Fibroblast of gingiva (primary cell): Measurements from ENCODE around the gene SORBS2.
"Not testable (repeated sequence)": the region's sequence is repeated elsewhere in the genome, so short reads cannot be mapped to it uniquely, and the experiment has no call there.

Experiments used
- DNase-seq: peaks from one replicate; pipeline ENCODE4 v3.0.0-alpha.2; 2011; ENCODE audit warnings: low read depth

SORBS2 gene, protein sequence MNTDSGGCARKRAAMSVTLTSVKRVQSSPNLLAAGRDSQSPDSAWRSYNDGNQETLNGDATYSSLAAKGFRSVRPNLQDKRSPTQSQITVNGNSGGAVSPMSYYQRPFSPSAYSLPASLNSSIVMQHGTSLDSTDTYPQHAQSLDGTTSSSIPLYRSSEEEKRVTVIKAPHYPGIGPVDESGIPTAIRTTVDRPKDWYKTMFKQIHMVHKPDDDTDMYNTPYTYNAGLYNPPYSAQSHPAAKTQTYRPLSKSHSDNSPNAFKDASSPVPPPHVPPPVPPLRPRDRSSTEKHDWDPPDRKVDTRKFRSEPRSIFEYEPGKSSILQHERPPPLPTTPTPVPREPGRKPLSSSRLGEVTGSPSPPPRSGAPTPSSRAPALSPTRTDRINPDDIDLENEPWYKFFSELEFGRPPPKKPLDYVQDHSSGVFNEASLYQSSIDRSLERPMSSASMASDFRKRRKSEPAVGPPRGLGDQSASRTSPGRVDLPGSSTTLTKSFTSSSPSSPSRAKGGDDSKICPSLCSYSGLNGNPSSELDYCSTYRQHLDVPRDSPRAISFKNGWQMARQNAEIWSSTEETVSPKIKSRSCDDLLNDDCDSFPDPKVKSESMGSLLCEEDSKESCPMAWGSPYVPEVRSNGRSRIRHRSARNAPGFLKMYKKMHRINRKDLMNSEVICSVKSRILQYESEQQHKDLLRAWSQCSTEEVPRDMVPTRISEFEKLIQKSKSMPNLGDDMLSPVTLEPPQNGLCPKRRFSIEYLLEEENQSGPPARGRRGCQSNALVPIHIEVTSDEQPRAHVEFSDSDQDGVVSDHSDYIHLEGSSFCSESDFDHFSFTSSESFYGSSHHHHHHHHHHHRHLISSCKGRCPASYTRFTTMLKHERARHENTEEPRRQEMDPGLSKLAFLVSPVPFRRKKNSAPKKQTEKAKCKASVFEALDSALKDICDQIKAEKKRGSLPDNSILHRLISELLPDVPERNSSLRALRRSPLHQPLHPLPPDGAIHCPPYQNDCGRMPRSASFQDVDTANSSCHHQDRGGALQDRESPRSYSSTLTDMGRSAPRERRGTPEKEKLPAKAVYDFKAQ (N-terminal part only)

DNA sequence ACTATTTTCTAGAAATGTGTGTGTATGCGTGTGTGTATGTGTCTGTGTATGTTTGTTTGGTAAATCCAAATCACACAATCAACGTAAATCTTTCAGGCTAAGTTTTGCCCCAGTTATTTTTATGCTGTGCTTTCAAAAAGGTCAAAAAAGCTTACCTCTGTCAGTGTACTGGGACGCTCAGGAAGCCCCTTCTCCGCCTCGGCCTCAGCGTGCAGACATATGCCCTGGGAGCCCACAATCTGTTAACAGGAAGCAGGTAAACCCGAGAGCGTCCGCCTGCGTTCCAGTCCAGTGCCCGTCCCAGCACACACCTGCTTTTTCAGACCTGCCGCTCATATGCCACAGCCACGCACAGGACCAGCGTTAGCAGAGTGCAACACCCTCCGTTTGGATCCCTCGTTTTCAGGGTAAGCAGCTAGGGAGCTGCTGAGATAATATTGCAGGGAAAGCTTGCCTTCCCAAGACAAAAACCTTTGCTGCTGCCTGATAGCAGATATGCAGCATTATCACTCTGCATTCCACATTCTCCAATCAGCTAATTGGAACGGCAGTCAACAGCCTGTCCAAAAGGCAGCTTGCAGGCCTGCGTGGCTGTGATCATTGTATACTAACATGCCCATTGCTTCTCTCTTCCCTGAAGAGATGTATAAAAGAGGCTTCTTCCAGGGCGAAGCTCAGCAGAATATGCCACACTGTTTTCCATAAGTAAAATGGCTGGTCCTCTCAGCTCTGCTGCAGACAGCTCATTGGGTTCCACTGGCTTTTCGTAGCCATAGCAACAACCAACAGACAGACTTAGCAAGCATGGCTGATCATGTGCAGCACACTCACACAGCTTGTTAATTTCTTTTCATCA lies at the start of gene SORBS2:
TSS of gene SORBS2 (minus strand) at position 686 of the 856 bp plus-strand sequence. CDS start 121,623 bp downstream, outside the sequence.
- peak; percentile 32 for DNase-seq

DNA sequence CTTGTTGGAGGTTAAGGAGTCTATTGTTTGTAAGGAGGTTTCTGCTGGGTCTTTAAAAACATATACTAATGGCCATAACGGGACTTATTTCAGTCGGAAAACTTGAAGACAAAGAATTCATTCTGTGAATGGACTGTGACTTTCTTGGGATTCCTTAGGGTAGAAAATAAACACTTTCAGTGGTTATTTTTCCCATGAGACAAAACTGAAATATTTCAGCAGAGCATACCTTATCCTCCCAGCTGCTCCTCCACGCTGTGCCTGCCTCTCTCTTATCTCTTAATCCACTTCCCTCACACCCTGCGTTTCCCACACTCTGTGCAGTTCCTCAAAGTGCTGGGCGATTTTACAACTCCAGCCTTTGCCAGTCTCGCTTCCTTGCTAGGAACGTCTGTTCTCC lies 47.1 kb upstream of the SORBS2 start:
- no peak for DNase-seq

DNA sequence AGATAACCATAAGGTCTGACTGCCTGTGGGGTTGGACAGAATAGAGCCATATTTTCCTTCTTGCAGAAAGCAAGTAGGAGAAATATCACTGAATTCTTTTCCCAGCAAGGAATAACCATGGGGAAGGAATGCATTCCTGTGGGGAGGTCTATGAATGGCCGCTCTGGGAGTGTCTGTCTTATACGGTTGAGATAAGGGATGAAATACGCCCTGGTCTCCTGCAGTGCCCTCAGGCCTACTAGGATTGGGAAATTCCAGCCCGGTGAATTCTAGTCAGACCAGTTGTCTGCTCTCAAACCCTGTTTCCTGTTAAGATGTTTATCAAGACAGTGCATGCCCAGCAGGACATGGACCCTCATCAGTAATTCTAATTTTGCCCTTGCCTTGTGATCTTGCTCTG lies 45.6 kb upstream of the SORBS2 start:
- DNase-seq: not testable (repeated sequence)

DNA sequence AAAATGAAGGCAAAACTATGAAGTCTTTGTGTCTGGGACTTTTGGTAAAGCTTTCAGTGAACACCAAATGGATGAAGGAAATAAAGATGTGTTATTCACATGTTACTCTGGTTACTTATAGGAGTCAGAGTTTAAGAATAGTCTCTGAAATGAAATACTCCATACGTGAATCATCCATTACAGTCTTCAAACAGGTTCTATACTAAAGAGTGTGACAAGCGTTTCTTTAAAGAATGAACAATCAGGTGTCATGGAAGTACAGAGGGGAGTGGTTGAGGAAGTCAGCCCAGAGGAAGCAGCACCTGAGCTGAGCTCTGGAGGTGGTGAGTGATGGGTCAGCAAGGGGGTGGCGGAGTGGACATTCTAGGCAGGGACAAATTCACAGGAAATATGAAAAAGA lies 41.8 kb upstream of the SORBS2 start:
- DNase-seq: no peak

DNA sequence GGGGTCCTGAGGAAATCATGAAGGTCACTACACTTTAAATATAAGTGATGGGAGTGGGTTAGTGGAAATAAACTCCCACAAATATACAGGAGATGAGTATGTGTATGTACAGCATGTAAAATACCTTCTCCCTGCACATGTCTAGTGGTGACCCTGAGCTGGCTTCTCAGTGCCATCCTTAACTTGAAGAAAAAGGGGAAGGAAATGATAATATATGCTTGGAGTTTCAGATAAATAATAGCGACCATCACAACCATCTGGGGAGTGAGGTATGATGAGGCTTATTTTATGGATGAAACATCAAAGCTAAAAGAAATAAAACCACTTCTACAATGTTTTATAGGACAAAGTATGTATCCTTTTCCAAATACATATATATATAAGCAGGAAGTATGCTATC lies 41.0 kb upstream of the SORBS2 start:
- DNase-seq: no peak

DNA sequence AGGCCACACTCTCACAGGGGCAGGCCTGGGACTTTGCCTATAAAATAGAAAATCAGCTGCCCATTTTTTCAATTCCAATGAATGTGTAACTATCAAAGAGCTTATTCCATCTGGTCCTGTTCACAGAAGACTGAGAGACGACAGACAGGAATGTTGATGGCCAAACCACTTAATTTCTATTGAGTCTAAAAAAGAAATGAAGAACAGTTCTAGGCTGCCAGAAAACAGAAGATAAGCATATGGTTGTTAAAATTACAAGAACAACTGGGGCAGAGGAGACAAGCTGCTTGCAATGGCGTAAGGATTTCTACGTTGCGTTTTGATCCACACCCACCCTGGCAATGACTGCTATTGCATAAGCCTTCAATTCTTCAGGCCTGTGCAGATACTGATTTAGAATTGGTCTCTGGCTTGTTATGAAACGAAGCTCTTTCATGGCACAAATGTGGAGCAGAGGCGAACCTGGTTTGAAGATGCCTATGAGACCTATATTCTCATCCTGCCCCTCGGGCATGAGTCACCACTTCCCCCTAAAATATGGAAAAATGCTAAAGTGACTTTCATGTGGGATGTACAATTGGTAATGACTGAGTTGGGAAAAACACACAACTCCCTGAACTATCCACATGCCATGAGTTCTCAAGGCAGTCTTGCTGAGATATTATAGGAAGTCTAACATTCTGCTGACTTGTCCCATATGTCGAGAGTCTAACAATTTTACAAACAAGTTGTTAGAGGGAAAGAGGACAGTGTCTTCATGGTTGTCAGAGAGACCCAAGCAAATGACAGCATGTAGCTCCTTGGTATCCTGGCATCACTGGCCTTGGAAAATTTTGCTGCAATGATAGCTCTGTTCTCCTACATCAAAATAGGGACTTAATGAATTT lies 37.9 kb upstream of the SORBS2 start:
- peak; percentile 61 for DNase-seq

DNA sequence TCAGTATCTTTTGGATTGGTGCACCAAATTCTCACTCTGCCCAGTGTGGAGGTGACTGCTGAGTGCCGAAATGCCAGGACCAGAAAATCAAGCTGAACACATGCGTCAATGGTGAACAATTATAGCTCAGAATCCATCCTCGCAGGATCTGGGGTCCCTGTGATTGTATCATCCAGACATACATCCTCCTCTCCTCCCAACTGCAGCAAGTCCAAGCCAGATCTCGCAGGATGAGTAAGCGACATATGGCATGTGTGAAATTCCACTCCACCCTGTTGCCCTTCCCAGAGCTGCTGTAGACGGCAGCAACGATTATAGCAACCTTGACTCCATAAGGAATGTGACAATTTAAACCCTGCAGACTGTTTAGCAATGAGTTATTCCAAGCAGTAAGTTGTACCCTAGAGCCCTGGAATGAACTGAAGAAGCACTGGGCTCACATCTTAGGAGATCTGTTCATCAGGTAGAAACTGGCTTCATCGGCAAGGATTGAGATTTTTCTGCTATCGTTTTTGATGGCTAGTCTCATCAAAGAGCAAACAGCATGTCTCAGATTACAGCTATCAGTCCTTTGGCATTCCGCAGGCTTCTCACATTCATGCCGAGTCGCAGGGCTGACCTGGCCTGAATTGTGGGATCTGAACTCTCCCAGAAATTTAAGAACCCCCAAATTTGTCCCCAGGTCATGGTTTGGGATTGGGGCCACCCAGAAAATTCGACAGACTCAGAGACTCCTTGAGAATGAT lies 35.5 kb upstream of the SORBS2 start:
- peak; percentile 52 for DNase-seq

DNA sequence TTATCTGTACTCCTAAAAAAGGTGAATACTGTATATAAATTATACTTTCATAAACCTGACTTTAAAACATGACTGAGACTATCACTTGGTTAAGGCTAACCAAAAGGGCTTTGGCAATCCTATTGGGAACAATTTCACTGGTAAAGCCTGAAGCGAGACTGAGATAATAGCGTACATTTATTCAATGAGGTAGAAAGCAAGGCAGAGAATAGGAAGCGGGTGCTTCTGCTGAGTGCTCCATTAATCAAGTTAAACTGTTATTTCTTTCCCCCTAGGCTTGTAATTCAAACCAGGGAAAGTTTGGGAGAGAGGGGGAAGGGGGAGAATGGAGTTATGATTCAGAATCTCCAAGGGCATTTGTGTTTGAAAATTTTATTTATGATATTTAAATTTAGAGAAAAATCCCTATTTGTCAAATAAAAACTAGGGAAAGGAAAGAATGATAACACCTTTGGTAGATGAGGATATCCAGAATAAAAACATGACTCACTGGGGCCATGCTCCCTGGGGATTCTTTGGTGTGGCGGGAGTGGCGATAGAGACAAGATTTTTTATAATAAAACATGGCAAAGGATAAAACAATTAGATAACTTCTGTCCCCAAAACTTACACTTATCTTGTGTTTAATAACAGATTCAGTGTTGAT lies 34.6 kb upstream of the SORBS2 start:
- DNase-seq: no peak

DNA sequence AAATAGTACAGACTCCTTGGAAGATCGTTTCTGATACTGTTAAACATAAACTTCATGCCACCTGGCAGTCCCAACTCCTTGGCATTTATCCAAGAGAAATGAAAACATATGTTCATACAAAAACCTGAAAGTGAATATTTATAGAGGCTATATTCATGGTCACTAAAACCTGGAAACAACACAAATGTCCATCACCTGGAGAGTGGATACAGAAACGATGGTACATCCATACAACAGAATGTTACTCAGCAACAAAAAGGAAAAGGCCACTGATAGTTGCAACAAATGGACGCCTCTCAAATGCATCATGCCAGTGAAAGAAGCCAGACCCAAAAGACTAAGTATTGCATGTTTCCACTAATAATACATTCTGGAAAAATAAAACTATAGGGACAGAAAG lies 34.0 kb upstream of the SORBS2 start:
- DNase-seq: no peak

DNA sequence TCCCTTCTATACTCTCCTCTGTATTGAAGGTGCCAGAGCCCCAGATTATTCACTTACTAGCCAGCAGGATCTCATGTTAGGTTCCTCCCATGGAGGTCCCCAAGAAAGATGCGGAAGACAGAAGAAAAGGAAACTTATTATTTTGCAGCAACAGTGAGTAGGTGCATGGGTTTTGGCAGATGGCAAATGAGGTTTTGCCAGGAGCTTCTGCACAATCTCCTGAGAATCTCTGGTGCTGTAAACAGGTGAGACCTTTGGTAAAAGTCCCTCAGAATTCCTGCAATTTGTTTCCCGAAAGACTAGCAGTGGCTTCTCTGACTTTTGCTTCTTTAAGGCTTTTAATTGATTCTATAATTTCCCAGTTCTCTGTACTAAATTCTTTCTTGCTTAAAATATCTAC lies 29.5 kb upstream of the SORBS2 start:
- no peak for DNase-seq

DNA sequence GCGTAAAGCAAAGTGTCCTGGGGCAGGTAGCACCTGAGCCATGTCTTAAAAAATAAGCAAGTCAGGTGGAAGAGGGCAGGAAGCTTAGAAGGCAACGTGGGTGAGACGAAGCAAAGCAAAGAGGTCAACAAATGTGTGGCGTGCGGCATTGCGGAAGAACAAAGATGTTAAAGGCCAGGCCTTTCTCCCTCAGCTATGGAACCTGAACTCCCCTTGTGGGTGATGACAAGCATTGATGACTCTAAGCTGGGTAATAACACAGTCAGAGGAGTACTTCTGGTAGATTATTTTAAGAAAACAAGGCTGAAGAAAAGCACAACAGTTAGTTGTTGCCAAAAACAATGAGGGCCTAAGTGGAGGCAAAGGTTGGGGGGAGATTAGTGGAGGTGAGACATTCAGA lies 29.0 kb upstream of the SORBS2 start:
- no peak for DNase-seq

DNA sequence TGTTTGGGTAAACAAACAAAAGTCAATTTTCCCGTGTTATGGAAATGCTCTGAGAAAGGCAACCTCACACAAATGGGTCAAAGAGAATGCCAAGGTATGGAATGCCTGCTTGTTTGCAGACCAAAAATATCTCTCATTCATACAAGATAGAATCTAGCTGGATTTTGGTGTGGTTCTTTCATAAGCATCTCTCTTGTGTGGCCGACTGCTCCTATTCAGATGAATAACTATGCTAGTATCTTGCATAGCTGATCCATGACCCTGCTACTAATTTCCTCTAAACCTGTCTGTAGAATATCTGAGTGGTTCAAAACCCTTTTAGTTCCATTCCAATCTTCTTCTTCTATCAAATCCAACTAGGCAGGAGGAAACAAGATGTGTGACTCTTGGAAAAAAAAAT lies 28.2 kb upstream of the SORBS2 start:
- DNase-seq: no peak

DNA sequence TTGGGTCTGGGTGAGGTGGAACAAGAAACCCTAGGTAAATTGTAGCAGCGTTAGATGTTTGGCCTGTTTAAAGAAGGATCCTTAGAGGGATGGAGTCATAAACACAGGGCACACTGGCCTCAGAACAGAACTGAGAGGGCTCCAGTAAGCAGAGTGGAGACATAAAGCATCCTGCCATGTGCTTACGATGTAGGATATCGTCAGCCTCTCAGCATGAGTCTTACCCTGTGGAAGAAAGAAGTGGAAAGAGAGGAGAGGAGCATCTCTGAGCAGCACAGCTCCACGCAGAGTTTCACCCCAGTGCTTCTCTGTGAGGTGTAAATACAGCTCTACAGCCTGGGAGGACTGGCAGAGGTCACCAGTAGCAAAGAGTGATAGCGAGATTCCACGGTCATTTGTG lies 27.8 kb upstream of the SORBS2 start:
- DNase-seq: no peak

DNA sequence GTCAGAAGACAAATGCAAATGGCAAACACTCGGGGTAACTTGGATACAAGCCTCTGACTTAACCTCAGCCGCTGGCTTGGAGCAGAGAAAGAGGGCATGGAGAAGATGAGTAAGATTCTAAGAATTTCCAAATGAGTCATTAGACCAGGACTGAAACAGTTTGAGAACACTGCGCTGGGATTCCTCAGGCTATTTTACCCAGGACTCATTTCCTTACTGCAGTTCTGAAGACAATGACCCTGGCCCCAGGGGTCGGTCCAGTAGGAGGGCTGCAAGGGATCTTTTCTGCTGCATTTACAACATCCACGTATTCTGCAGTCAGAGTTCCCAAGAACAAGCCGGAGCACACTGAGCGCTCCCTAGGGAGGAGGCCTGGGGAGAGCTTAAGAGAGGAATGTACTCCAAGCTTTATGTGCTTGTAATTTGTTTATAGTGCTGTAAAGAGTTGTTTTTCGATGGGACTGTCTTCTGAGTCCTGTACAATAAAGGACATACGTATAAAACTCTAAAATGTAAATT lies 27.3 kb upstream of the SORBS2 start:
- peak; percentile 91 for DNase-seq

DNA sequence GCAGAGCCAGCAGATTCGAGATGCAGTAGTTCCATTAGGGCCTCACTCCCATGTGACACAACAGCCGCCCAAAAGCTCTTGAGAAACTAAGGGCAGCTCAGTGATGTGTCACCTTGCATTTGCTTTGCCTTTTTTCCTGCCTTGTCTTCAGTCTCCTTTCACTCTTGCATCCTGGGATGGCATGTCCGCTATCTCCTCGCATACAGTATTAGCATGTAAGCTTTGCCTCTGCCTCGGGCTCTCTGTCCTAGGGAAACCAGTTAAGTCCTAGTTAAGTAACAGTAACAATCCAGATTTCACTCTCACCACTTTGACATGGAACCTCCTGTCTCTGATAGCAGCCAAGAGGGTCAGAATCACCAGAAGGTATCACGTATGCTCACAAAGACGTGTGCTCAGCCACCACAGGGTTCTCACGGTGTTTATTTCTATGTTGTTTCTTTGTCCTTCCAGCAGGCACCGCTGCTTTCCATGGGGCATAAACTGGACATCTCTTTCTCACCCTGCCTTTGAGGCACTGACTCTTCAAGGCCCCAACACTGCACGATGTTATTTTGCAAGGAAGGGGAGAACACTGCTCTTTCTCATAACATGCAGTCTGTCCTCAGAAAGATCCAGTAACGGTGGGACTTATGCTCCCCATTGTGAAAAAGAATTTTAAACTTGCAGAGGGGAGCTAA lies 26.7 kb upstream of the SORBS2 start:
- DNase-seq: no peak

DNA sequence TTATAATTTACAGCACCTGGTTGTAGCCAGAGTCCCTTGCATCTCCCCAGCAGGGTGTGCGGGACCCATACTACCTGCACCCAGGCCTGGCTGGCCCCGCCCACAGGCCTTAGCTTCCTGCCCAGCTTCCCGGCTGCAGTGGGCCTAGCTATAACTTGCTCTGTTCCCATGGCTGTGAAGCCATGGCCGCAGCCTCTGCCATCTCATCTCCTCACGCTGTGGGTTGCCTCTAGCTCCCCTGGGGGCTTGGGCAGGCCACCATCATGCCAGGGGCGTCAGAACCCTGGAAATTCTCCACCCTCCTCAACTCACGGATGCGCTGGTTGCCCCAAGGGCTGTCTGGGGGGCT lies 26.1 kb upstream of the SORBS2 start:
- no peak for DNase-seq

DNA sequence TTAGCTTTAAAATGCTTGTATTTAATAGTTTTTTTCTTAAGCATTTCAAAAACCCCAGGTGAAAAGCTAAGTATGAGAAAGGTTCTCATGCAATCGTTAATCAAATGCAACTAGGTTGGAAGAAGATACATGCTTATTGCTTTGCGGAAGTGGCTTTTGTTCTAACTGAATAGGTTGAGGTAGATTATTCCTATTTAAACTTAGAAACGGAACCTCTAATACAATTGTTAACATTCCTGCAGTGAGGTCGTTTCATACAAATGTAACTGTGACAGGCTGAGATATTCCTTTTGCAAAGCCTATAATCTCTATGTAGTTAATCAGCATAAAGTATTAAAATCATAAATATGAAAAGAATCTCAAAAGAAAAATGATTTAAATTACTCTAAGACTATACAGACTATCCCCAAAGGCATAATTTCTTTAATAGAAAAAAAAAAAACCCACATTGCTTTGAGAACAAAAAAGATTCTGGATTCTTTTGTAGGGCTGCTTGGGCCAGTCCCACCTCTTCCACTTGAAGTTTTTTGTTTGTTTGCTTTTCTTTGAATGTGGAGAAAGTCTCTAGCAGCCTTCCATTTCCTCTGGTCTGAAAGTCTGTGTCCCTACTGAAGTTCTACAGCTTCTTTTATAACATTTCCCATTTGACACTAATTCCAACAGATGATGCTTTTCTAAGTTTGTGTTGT lies 25.6 kb upstream of the SORBS2 start:
- no peak for DNase-seq
